Astrocyte (in vitro differentiated cells and primary cell): ENCODE data around the gene KCNN3. TPM values are rescaled to one million over a fixed set of nuclear protein-coding genes. Genes with fewer than 3 reads are reported as not detected.

Experiments
- DNase-seq: peaks from one replicate; pipeline ENCODE4 v3.0.0-alpha.2; 2010; ENCODE audit warnings: low read depth
- FAIRE-seq: peaks from 2 replicates; lab custom pipeline; 2011; peaks lifted over from hg19 to GRCh38; lab: Jason Lieb, UNC
- H2AFZ ChIP-seq: 2 replicates; pipeline ENCODE4 v1.6.0; 2012; ENCODE audit warnings: low read depth, low read length, inconsistent platforms
- H3K27ac ChIP-seq: 2 replicates; pipeline ENCODE4 v1.5.1; 2011; ENCODE audit warnings: low read depth, low read length, inconsistent platforms
- H3K27me3 ChIP-seq: 2 replicates; pipeline ENCODE4 v1.6.0; 2011; ENCODE audit warnings: low read length, inconsistent platforms; ENCODE audit not compliant: insufficient read depth
- H3K36me3 ChIP-seq: 2 replicates; pipeline ENCODE4 v1.5.1; 2011; ENCODE audit warnings: low read length, inconsistent platforms; ENCODE audit not compliant: insufficient read depth
- H3K4me1 ChIP-seq: 2 replicates; pipeline ENCODE4 v1.5.1; 2011; ENCODE audit warnings: low read length, inconsistent platforms; ENCODE audit not compliant: insufficient read depth
- H3K4me2 ChIP-seq: 2 replicates; pipeline ENCODE4 v1.6.0; 2012; ENCODE audit warnings: low read length, inconsistent platforms
- H3K4me3 ChIP-seq: 2 replicates; pipeline ENCODE4 v1.5.1; 2011; ENCODE audit warnings: low read depth, mild to moderate bottlenecking, low read length, inconsistent platforms; ENCODE audit not compliant: insufficient read depth
- H3K79me2 ChIP-seq: 2 replicates; pipeline ENCODE4 v1.6.0; 2012; ENCODE audit warnings: mild to moderate bottlenecking, low read length, inconsistent platforms; ENCODE audit not compliant: insufficient read depth
- H3K9ac ChIP-seq: 2 replicates; pipeline ENCODE4 v1.6.0; 2012; ENCODE audit warnings: mild to moderate bottlenecking, low read length, inconsistent platforms
- H3K9me3 ChIP-seq: 2 replicates; pipeline ENCODE4 v1.5.1; 2012; ENCODE audit warnings: low read depth, mild to moderate bottlenecking, low read length, inconsistent platforms; ENCODE audit not compliant: insufficient read depth
- H4K20me1 ChIP-seq: 2 replicates; pipeline ENCODE4 v1.6.0; 2012; ENCODE audit warnings: low read length, inconsistent platforms; ENCODE audit not compliant: insufficient read depth
- H3K27ac Mint-ChIP-seq: one replicate; pipeline ENCODE4 v1.8.0; 2021; ENCODE audit warnings: mild to moderate bottlenecking, mixed read lengths; ENCODE audit not compliant: unreplicated experiment
- H3K27me3 Mint-ChIP-seq: one replicate; pipeline ENCODE4 v1.8.0; 2021; ENCODE audit warnings: low read depth, mixed read lengths; ENCODE audit not compliant: unreplicated experiment
- H3K36me3 Mint-ChIP-seq: one replicate; pipeline ENCODE4 v1.8.0; 2021; ENCODE audit warnings: low read depth, mixed read lengths; ENCODE audit not compliant: unreplicated experiment
- H3K4me1 Mint-ChIP-seq: one replicate; pipeline ENCODE4 v1.8.0; 2021; ENCODE audit warnings: low read depth, mixed read lengths; ENCODE audit not compliant: unreplicated experiment
- H3K4me3 Mint-ChIP-seq: one replicate; pipeline ENCODE4 v1.8.0; 2021; ENCODE audit warnings: mild to moderate bottlenecking, moderate library complexity, mixed read lengths; ENCODE audit not compliant: unreplicated experiment
- H3K9me3 Mint-ChIP-seq: one replicate; pipeline ENCODE4 v1.8.0; 2021; ENCODE audit warnings: mild to moderate bottlenecking, mixed read lengths; ENCODE audit not compliant: unreplicated experiment
- EZH2 ChIP-seq: IDR thresholded peaks from 2 replicates; pipeline ENCODE4 v1.6.1; 2012; ENCODE audit warnings: mild to moderate bottlenecking, low read length, inconsistent platforms; ENCODE audit not compliant: insufficient read depth
- total RNA-seq: library from RNA; stranded (reverse); gene quantifications from 2 replicates; pipeline ENCODE4 v1.2.1, GENCODE V29; 2021
- TF ChIP-seq, protein P1 (sequence below): IDR thresholded peaks from 2 replicates; pipeline ENCODE4 v1.5.1; 2011; ENCODE audit warnings: low read depth, mild to moderate bottlenecking, inconsistent platforms, low read length, moderate library complexity; ENCODE audit not compliant: insufficient read depth

KCNN3 gene
- total RNA-seq, 1 donor from 2014 or later = 0.66 TPM

DNA sequence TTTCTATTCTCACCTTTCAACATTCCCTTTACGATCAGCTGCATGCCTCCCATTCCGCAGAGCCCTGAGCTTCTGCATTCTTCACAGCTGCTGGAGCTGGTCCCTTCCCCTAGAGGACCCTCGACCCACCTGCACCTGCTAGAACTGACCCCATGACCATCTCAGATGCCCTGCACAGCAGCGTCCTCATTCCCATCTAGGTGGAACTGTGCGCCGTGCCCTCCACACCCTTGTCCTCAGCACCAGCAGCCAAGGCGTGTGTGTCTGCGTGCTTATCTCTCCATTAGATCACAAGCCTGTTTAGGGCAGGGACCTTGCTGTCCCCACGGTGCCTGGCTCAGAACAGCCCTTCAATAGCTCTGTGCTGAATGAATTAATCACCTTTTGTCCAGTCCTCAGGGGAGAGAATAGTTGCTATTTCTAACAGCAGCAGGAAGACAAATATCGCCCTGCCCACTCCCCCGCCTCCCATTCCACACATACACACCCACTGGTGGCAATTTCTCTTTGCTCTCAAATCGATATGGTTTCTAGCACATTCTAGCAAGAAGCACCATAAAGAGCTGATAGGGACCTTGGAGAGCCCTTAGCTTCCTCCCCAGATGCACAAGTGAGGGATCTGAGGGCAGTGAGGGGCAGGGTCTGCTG lies 61.7 kb downstream of the KCNN3 start:
- Mint-ChIP-seq H3K27me3 (peaks cover 65% of the 10 kb centered on the region), H3K9me3 (peaks cover 6% of the 10 kb centered on the region), H3K4me3 (no peak overlapping the region), H3K4me1 (peaks cover 11% of the 10 kb centered on the region), H3K36me3 (no peaks in the 10 kb centered on the region), H3K27ac (no peak overlapping the region)
- no peak overlapping the region for H3K9ac ChIP-seq
- H3K9me3 ChIP-seq = no peaks in the 10 kb centered on the region
- FAIRE-seq (no peak), DNase-seq (no peak)
- H3K4me3 ChIP-seq = no peak overlapping the region
- no peaks in the 10 kb centered on the region for H3K79me2 ChIP-seq
- no peak overlapping the region for H2AFZ ChIP-seq
- H3K27me3 ChIP-seq = peaks cover 44% of the 10 kb centered on the region
- no peak overlapping the region for H3K4me2 ChIP-seq
- no peaks in the 10 kb centered on the region for H4K20me1 ChIP-seq
- H3K27ac ChIP-seq = no peak overlapping the region
- TF ChIP-seq EZH2 = no peak
- TF ChIP-seq, protein P1, sequence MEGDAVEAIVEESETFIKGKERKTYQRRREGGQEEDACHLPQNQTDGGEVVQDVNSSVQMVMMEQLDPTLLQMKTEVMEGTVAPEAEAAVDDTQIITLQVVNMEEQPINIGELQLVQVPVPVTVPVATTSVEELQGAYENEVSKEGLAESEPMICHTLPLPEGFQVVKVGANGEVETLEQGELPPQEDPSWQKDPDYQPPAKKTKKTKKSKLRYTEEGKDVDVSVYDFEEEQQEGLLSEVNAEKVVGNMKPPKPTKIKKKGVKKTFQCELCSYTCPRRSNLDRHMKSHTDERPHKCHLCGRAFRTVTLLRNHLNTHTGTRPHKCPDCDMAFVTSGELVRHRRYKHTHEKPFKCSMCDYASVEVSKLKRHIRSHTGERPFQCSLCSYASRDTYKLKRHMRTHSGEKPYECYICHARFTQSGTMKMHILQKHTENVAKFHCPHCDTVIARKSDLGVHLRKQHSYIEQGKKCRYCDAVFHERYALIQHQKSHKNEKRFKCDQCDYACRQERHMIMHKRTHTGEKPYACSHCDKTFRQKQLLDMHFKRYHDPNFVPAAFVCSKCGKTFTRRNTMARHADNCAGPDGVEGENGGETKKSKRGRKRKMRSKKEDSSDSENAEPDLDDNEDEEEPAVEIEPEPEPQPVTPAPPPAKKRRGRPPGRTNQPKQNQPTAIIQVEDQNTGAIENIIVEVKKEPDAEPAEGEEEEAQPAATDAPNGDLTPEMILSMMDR = no peak
- peaks cover 13% of the 10 kb centered on the region for H3K4me1 ChIP-seq
- no peaks in the 10 kb centered on the region for H3K36me3 ChIP-seq

DNA sequence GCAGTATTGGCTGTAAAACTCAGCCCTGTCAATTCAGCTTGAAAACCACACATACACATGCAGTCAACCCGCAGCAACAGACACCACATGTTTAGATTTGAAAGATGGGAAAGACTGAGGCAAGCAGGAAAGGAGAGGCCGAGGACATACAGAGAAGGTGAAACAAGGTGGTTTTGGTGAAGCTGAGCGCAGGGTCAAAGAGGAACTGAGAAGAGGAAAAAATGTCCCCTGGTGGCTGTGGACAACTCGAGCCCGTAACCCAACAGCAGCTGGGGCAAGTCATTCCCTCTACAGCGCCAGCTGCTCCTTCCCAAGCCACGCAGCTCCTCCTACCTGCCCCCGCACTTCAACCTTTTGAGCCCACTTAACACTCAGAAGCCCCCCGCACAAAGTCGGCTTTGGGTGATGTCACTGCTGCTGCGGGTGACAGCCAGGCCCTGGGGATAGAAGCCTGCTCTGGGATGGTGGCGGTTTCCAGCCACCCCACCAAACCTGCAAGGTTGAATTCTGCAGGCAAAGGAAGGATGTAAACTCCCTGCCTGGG lies 63.0 kb downstream of the KCNN3 start:
- Histone ChIP-seq H3K4me1 (peaks cover 10% of the 10 kb centered on the region), H3K9ac (no peak overlapping the region), H3K36me3 (no peaks in the 10 kb centered on the region), H3K4me3 (no peak overlapping the region), H3K9me3 (no peaks in the 10 kb centered on the region), H3K4me2 (no peak overlapping the region), H3K79me2 (no peaks in the 10 kb centered on the region), H4K20me1 (no peaks in the 10 kb centered on the region), H3K27me3 (peaks cover 41% of the 10 kb centered on the region), H3K27ac (no peak overlapping the region), H2AFZ (no peak overlapping the region)
- no peak for TF ChIP-seq EZH2
- FAIRE-seq = no peak
- H3K27ac Mint-ChIP-seq = no peak overlapping the region
- peaks cover 6% of the 10 kb centered on the region for H3K9me3 Mint-ChIP-seq
- no peaks in the 10 kb centered on the region for H3K36me3 Mint-ChIP-seq
- DNase-seq = no peak
- no peak overlapping the region for H3K4me3 Mint-ChIP-seq
- H3K4me1 Mint-ChIP-seq = peaks cover 11% of the 10 kb centered on the region
- peaks cover 69% of the 10 kb centered on the region for H3K27me3 Mint-ChIP-seq

DNA sequence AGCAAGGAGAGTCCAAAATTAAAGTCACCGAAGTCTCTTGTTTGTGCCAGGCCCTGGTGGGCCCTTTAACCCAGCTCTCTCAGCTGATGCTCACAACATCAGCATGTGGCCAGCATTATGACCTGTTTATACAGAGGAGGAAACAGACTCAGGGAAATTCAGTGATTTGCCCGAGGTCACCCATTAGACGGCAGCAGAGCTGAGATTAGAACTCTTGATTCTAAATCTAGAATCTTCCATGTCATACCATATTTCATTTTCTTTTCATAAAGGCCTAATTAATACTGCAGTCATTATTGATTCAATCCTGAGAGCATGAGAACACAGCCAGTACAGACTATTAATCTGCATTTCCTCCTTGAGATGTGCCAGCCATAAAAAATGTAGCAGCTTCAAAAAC lies 63.7 kb downstream of the KCNN3 start:
- FAIRE-seq (no peak), DNase-seq (no peak)
- peaks cover 6% of the 10 kb centered on the region for H3K9me3 Mint-ChIP-seq
- no peak for TF ChIP-seq EZH2
- TF ChIP-seq, protein P1 = no peak
- no peak overlapping the region for H3K27ac Mint-ChIP-seq
- peaks cover 77% of the 10 kb centered on the region for H3K27me3 Mint-ChIP-seq
- Histone ChIP-seq H3K36me3 (no peaks in the 10 kb centered on the region), H3K27me3 (peaks cover 47% of the 10 kb centered on the region), H2AFZ (no peak overlapping the region), H3K4me1 (peaks cover 10% of the 10 kb centered on the region), H4K20me1 (no peaks in the 10 kb centered on the region), H3K4me3 (no peak overlapping the region), H3K27ac (no peak overlapping the region), H3K79me2 (no peaks in the 10 kb centered on the region), H3K4me2 (no peak overlapping the region), H3K9me3 (no peaks in the 10 kb centered on the region), H3K9ac (no peak overlapping the region)
- H3K36me3 Mint-ChIP-seq = no peaks in the 10 kb centered on the region
- no peak overlapping the region for H3K4me3 Mint-ChIP-seq
- peaks cover 11% of the 10 kb centered on the region for H3K4me1 Mint-ChIP-seq
